HepG2 (cell line): ENCODE data around the gene UCN. TPM values are rescaled to one million over a fixed set of nuclear protein-coding genes. Genes with fewer than 3 reads are reported as not detected.

Experiments used
- AGO2 ChIP-seq: fragments of 200-400 bp; formaldehyde crosslinking; optimal IDR thresholded peaks from 2 replicates; pipeline ENCODE3; 2017; ENCODE audit warnings: mild to moderate bottlenecking, low read depth, low read length, moderate library complexity
- ARHGAP35 ChIP-seq: sonication (generic); formaldehyde crosslinking; IDR thresholded peaks from 2 replicates; pipeline ENCODE4 v1.9.0; 2022; ENCODE audit warnings: mild to moderate bottlenecking, inconsistent platforms, moderate library complexity, missing genetic modification reagents, borderline replicate concordance
- EZH2 ChIP-seq: conservative IDR thresholded peaks from 2 replicates; pipeline ENCODE4 v1.6.1; 2012; ENCODE audit warnings: mild to moderate bottlenecking, low read depth, low read length, moderate library complexity
- KMT2B ChIP-seq: IDR thresholded peaks from 2 replicates; pipeline ENCODE4 v1.6.1; 2016; ENCODE audit warnings: missing genetic modification reagents, missing compliant biosample characterization
- NR2C2 ChIP-seq: sonication (generic); formaldehyde crosslinking; IDR thresholded peaks from 2 replicates; pipeline ENCODE4 v1.4.0; 2020; ENCODE audit warnings: missing genetic modification reagents, mild to moderate bottlenecking, moderate library complexity, borderline replicate concordance
- ONECUT2 ChIP-seq: sonication (generic); formaldehyde crosslinking; IDR thresholded peaks from 2 replicates; pipeline ENCODE4 v1.4.0; 2020; ENCODE audit warnings: missing genetic modification reagents
- POLR2G ChIP-seq: fragments of 200-400 bp; formaldehyde crosslinking; IDR thresholded peaks from 2 replicates; pipeline ENCODE4 v1.6.1; 2018; ENCODE audit warnings: mild to moderate bottlenecking, low read depth, low read length, moderate library complexity
- SIN3A ChIP-seq: IDR thresholded peaks from 2 replicates; pipeline ENCODE4 v1.6.1; 2011; ENCODE audit warnings: low read depth, mild to moderate bottlenecking, control low read depth, low read length, borderline replicate concordance
- SP5 ChIP-seq: IDR thresholded peaks from 2 replicates; pipeline ENCODE4 v1.6.1; 2016; ENCODE audit warnings: low read depth, borderline replicate concordance
- SRY ChIP-seq: sonication (generic); formaldehyde crosslinking; IDR thresholded peaks from 2 replicates; pipeline ENCODE4 v1.8.0; 2022; ENCODE audit warnings: mild to moderate bottlenecking, missing genetic modification reagents
- TBL1XR1 ChIP-seq: fragments of 150-350 bp; IDR thresholded peaks from 2 replicates; pipeline ENCODE4 v1.6.1; 2014; ENCODE audit warnings: borderline replicate concordance, low read length; ENCODE audit not compliant: partially characterized antibody
- ZNF572 ChIP-seq: sonication (generic); formaldehyde crosslinking; IDR thresholded peaks from 2 replicates; pipeline ENCODE4 v1.5.1; 2020; ENCODE audit warnings: mild to moderate bottlenecking, missing genetic modification reagents
- polyA plus RNA-seq, 8 experiments: library from polyadenylated mRNA; depleted of rRNA in 3 of 8; stranded (reverse) in 7 of 8; unstranded in 1 of 8; fragments of >200 nt; fragmentation: Illumina TruSeq in 4 of 8; extraction: Trizol in 4 of 8; gene quantifications; 2 replicates each; pipeline versions ENCODE4 v1.2.1 to v1.2.3, GENCODE V29; 2011 to 2016; ENCODE audit warnings: low read depth in 4 of 8, missing spikeins in 1 of 8, mixed read lengths in 1 of 8; ENCODE audit not compliant: insufficient read depth in 1 of 8
- total RNA-seq, 5 experiments: library from RNA; depleted of rRNA; stranded (reverse); fragments of >200 nt; fragmentation: Illumina TruSeq; extraction: Trizol; gene quantifications; 2 replicates each; pipeline ENCODE4 v1.2.3, GENCODE V29; 2016; ENCODE audit warnings: low read depth in 1 of 5
- TF ChIP-seq, protein P1 (sequence below), 2 experiments: sonication (generic) in 1 of 2; formaldehyde crosslinking in 1 of 2; IDR thresholded peaks; 2 replicates each; pipeline versions ENCODE4 v1.5.1 to v1.6.1; 2011 to 2020; ENCODE audit warnings: borderline replicate concordance in 1 of 2, low read depth in 1 of 2, low read length in 1 of 2, mild to moderate bottlenecking in 1 of 2, missing genetic modification reagents in 1 of 2, moderate library complexity in 1 of 2
- TF ChIP-seq, protein P2 (sequence below): sonication (generic); formaldehyde crosslinking; IDR thresholded peaks from 2 replicates; pipeline ENCODE4 v1.5.0; 2020; ENCODE audit warnings: mild to moderate bottlenecking, missing genetic modification reagents
- TF ChIP-seq, protein P3 (sequence below): sonication (generic); formaldehyde crosslinking; IDR thresholded peaks from 2 replicates; pipeline ENCODE4 v1.5.1; 2020; ENCODE audit warnings: missing genetic modification reagents, mild to moderate bottlenecking, borderline replicate concordance
- TF ChIP-seq, protein P4 (sequence below): fragments of 450-650 bp; IDR thresholded peaks from 2 replicates; pipeline ENCODE4 v1.6.1; 2017

UCN gene
- total and polyA plus RNA-seq, 2 of the 13 experiments (the other 11 are each of a cell fraction or from before 2014, with no cell fraction given), result 1.2 to 2.3 TPM

DNA sequence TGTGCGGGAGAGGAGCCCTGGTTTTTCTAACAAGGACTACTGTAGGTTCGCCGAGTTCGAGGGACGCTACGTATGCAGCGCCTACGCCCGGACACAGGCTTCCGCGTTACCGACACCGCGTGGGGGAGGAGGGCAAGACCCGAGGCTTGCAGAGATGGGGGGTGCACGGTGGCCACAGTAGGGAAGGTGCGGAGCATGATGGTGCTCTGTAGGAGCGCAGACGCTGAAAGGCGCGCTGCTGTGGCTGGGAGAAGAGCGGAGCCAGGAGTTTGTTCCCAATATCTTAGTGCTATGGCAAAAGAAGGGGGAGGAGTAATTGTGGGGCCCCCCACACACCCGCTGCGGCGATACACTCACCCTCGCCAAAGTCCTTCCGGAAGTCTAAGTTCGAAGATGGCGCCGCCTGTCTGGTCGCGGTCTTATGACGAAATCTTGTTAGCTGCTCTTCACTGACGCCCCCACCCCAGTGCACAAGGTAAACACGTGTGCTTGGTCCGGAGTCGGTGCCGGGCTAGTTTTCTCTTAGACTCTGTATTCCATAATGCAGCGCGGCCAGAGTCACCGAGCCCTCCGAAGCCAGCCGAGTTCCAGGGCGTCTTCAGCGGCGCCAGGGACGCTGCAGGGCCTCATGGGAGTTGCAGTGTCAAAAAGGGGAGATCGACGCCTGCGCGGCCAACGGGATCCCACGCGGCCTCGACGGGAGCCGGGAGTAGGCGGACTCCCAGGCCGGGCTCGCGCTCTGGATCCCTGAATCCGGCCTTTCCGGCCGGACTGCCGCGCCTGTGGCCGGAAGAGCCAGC is 48.3 kb upstream of the UCN start, which contains the start of gene GTF3C2 (continued):
- TF ChIP-seq, protein P1, sequence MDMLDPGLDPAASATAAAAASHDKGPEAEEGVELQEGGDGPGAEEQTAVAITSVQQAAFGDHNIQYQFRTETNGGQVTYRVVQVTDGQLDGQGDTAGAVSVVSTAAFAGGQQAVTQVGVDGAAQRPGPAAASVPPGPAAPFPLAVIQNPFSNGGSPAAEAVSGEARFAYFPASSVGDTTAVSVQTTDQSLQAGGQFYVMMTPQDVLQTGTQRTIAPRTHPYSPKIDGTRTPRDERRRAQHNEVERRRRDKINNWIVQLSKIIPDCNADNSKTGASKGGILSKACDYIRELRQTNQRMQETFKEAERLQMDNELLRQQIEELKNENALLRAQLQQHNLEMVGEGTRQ (IDR thresholded peaks at IDR 0.05; ENCODE audit: low read depth, low read length), result no peak
- TF ChIP-seq, protein P1 (CRISPR knock-in tag; IDR thresholded peaks at IDR 0.05; ENCODE audit: borderline replicate concordance), result peak; percentile 66; the same call in 1 of the 2 replicates
- TF ChIP-seq ONECUT2 (CRISPR knock-in tag), result 0 out of 2 replicates have a peak, but pooled peaks have one; percentile 34
- peak; percentile 85 for TF ChIP-seq AGO2
- peak; percentile 83 for TF ChIP-seq SP5 (CRISPR knock-in tag)
- TF ChIP-seq, protein P2, sequence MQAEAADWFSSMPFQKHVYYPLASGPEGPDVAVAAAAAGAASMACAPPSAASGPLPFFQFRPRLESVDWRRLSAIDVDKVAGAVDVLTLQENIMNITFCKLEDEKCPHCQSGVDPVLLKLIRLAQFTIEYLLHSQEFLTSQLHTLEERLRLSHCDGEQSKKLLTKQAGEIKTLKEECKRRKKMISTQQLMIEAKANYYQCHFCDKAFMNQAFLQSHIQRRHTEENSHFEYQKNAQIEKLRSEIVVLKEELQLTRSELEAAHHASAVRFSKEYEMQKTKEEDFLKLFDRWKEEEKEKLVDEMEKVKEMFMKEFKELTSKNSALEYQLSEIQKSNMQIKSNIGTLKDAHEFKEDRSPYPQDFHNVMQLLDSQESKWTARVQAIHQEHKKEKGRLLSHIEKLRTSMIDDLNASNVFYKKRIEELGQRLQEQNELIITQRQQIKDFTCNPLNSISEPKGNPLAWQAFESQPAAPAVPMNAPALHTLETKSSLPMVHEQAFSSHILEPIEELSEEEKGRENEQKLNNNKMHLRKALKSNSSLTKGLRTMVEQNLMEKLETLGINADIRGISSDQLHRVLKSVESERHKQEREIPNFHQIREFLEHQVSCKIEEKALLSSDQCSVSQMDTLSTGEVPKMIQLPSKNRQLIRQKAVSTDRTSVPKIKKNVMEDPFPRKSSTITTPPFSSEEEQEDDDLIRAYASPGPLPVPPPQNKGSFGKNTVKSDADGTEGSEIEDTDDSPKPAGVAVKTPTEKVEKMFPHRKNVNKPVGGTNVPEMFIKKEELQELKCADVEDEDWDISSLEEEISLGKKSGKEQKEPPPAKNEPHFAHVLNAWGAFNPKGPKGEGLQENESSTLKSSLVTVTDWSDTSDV, result peak; percentile 13; the same call in 1 of the 2 replicates
- TF ChIP-seq ZNF572, result peak; percentile 89
- peak; percentile 64; the same call in 1 of the 2 replicates for TF ChIP-seq SRY (CRISPR knock-in tag)
- peak; percentile 96 for TF ChIP-seq NR2C2
- peak; percentile 90 for TF ChIP-seq POLR2G
- TF ChIP-seq, protein P3, sequence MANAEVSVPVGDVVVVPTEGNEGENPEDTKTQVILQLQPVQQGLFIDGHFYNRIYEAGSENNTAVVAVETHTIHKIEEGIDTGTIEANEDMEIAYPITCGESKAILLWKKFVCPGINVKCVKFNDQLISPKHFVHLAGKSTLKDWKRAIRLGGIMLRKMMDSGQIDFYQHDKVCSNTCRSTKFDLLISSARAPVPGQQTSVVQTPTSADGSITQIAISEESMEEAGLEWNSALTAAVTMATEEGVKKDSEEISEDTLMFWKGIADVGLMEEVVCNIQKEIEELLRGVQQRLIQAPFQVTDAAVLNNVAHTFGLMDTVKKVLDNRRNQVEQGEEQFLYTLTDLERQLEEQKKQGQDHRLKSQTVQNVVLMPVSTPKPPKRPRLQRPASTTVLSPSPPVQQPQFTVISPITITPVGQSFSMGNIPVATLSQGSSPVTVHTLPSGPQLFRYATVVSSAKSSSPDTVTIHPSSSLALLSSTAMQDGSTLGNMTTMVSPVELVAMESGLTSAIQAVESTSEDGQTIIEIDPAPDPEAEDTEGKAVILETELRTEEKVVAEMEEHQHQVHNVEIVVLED (CRISPR knock-in tag), result peak; percentile 88
- TF ChIP-seq, protein P4, sequence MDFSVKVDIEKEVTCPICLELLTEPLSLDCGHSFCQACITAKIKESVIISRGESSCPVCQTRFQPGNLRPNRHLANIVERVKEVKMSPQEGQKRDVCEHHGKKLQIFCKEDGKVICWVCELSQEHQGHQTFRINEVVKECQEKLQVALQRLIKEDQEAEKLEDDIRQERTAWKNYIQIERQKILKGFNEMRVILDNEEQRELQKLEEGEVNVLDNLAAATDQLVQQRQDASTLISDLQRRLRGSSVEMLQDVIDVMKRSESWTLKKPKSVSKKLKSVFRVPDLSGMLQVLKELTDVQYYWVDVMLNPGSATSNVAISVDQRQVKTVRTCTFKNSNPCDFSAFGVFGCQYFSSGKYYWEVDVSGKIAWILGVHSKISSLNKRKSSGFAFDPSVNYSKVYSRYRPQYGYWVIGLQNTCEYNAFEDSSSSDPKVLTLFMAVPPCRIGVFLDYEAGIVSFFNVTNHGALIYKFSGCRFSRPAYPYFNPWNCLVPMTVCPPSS, result no peak
- peak; percentile 32; the same call in 1 of the 2 replicates for TF ChIP-seq ARHGAP35 (CRISPR knock-in tag)
- TF ChIP-seq SIN3A, result peak; percentile 89
- TF ChIP-seq TBL1XR1, result peak; percentile 14
- TF ChIP-seq EZH2, result no peak
- peak; percentile 81 for TF ChIP-seq KMT2B
